GM18519 (cell line): ENCODE results near the gene EXOC1.
A peak's percentile ranks its signal among the peaks of the same experiment; 100 is the strongest.

Source experiments
- ATAC-seq: cut with Tn5 transposase; IDR thresholded peaks from one replicate; pipeline ENCODE4 v1.9.1; 2021; ENCODE audit warnings: mild to moderate bottlenecking, moderate library complexity; ENCODE audit not compliant: unreplicated experiment, low FRiP score

Gene EXOC1

GRCh38 chr4:55849724-55850123 is 3.7 kb upstream of the EXOC1 start:
- ATAC-seq: no peak

- no peak for ATAC-seq
These were observed 1.6 kb upstream of the EXOC1 start for GRCh38 chr4:55851885-55852284.

- ATAC-seq: no peak
These were observed 681 bp downstream of the EXOC1 start for GRCh38 chr4:55854129-55854528.

GRCh38 chr4:55857586-55857985 is 4.1 kb downstream of the EXOC1 start:
- ATAC-seq: no peak

- ATAC-seq: no peak
These were observed 6.3 kb downstream of the EXOC1 start for GRCh38 chr4:55859711-55860110.

- no peak for ATAC-seq
These were observed 11.3 kb downstream of the EXOC1 start for GRCh38 chr4:55864577-55865223.

- ATAC-seq: no peak
These were observed 11.9 kb downstream of the EXOC1 start for GRCh38 chr4:55865228-55865806.

- peak; percentile 88 for ATAC-seq
These were observed 13.0 kb downstream of the EXOC1 start for GRCh38 chr4:55866290-55866907.

- peak; percentile 67 for ATAC-seq
These were observed 13.6 kb downstream of the EXOC1 start for GRCh38 chr4:55866973-55867574.

- ATAC-seq: no peak
These were observed 15.2 kb downstream of the EXOC1 start for GRCh38 chr4:55868581-55869090.

- no peak for ATAC-seq
These were observed 17.9 kb downstream of the EXOC1 start for GRCh38 chr4:55871299-55871800.

- no peak for ATAC-seq
These were observed 21.4 kb downstream of the EXOC1 start for GRCh38 chr4:55874831-55875230.

GRCh38 chr4:55876387-55876786 is 22.9 kb downstream of the EXOC1 start:
- ATAC-seq: no peak

GRCh38 chr4:55879224-55879623 is 25.8 kb downstream of the EXOC1 start:
- ATAC-seq: no peak

GRCh38 chr4:55880652-55881280 is 27.3 kb downstream of the EXOC1 start:
- no peak for ATAC-seq

- ATAC-seq: no peak
These were observed 30.8 kb downstream of the EXOC1 start for GRCh38 chr4:55884093-55884850.

- no peak for ATAC-seq
These were observed 31.4 kb downstream of the EXOC1 start for GRCh38 chr4:55884851-55885219.

- ATAC-seq: no peak
These were observed 34.1 kb downstream of the EXOC1 start for GRCh38 chr4:55887594-55887993.

- no peak for ATAC-seq
These were observed 38.7 kb downstream of the EXOC1 start for GRCh38 chr4:55892156-55892555.

GRCh38 chr4:55896622-55897021 is 43.2 kb downstream of the EXOC1 start:
- no peak for ATAC-seq
